HUES64 (cell line): ENCODE measurements around the gene PRAME.

Source experiments
- H3K27ac ChIP-seq: 2 replicates; pipeline ENCODE4 v1.7.0; 2013; ENCODE audit warnings: low read depth, low read length, inconsistent platforms
- H3K27me3 ChIP-seq: 2 replicates; pipeline ENCODE4 v1.6.1; 2013; ENCODE audit warnings: mild to moderate bottlenecking, low read length; ENCODE audit not compliant: insufficient read depth
- H3K36me3 ChIP-seq: 2 replicates; pipeline ENCODE4 v1.6.1; 2013; ENCODE audit warnings: mild to moderate bottlenecking, low read length; ENCODE audit not compliant: insufficient read depth
- H3K4me1 ChIP-seq: 2 replicates; pipeline ENCODE4 v1.6.1; 2013; ENCODE audit warnings: mild to moderate bottlenecking, low read length, moderate library complexity; ENCODE audit not compliant: insufficient read depth
- H3K4me3 ChIP-seq: 2 replicates; pipeline ENCODE4 v1.5.1; 2013; ENCODE audit warnings: mild to moderate bottlenecking, low read length, moderate library complexity
- H3K9ac ChIP-seq: 2 replicates; pipeline ENCODE4 v1.6.1; 2013; ENCODE audit warnings: mild to moderate bottlenecking, low read depth, low read length
- H3K9me3 ChIP-seq: 2 replicates; pipeline ENCODE4 v1.6.1; 2013; ENCODE audit warnings: low read depth, low read length; ENCODE audit not compliant: insufficient read depth
- WGBS: fragments of 150-250, 120-280 bp; methylation state at CpG from one replicate; pipeline ENCODE4 v1.1.7; 2013; ENCODE audit warnings: missing lambda C conversion rate; 5-methylcytosine and 5-hydroxymethylcytosine counted together

Gene PRAME

GRCh38 chr22:22556995-22557925, 1.8 kb downstream of the PRAME start:
- Histone ChIP-seq H3K9ac (no peak overlapping the region), H3K36me3 (no peaks in the 10 kb centered on the region), H3K4me3 (no peak overlapping the region), H3K9me3 (0 out of 2 replicates have a peak, but pooled peaks cover 12% of the 10 kb centered on the region), H3K27me3 (peaks cover 31% of the 10 kb centered on the region), H3K27ac (no peak overlapping the region), H3K4me1 (no peaks in the 10 kb centered on the region)
- 93% methylated on average over 38 of the region's 38 CpGs for WGBS

DNA sequence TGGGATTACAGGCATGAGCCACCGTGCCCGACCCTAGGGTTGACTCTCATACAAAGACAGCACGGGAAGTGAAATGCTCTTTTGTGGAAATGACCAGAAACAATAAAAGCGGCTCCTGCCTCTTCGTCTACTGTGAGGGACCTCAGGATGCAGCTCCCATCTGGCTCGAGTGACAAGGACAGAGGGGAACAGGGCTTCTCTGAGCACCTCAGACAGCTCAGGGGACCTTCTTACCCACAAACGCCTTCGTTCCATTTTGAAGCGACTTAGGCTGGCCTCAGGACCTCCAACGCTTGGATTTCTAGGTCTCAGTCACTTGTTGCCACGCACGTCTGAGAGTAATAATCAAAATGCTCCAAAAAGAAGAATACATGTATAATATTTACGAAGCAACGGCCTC, 2.5 kb downstream of the PRAME start:
- Histone ChIP-seq H3K27ac (no peak overlapping the region), H3K9ac (no peak overlapping the region), H3K27me3 (peaks cover 26% of the 10 kb centered on the region), H3K4me3 (no peak overlapping the region), H3K36me3 (no peaks in the 10 kb centered on the region), H3K4me1 (no peaks in the 10 kb centered on the region), H3K9me3 (0 out of 2 replicates have a peak, but pooled peaks cover 12% of the 10 kb centered on the region)
- WGBS, result 96% methylated on average over 14 of the region's 14 CpGs

DNA sequence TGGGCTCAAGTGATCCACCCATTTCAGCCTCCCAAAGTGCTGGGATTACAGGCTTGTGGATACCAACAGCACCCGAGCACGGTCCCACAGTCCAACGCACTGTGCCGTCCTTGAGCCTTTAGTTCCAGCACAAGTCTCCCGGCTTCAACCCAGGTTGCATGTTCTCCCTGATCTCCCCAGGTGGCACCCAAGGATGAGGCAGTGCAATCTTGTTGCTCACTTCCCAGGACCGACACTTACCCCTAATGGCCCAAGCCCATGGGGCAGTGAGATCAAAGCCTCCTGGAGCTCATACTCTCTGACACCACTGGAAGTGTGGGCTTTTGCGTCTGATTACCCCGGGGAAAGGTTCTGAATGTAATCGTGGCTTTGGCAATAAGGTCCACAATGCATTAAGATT, 3.5 kb downstream of the PRAME start:
- 93% methylated on average over 9 of the region's 9 CpGs for WGBS
- Histone ChIP-seq H3K36me3 (no peaks in the 10 kb centered on the region), H3K9ac (no peak overlapping the region), H3K4me1 (no peaks in the 10 kb centered on the region), H3K27me3 (peaks cover 34% of the 10 kb centered on the region), H3K4me3 (no peak overlapping the region), H3K9me3 (0 out of 2 replicates have a peak, but pooled peaks cover 12% of the 10 kb centered on the region), H3K27ac (no peak overlapping the region)

DNA sequence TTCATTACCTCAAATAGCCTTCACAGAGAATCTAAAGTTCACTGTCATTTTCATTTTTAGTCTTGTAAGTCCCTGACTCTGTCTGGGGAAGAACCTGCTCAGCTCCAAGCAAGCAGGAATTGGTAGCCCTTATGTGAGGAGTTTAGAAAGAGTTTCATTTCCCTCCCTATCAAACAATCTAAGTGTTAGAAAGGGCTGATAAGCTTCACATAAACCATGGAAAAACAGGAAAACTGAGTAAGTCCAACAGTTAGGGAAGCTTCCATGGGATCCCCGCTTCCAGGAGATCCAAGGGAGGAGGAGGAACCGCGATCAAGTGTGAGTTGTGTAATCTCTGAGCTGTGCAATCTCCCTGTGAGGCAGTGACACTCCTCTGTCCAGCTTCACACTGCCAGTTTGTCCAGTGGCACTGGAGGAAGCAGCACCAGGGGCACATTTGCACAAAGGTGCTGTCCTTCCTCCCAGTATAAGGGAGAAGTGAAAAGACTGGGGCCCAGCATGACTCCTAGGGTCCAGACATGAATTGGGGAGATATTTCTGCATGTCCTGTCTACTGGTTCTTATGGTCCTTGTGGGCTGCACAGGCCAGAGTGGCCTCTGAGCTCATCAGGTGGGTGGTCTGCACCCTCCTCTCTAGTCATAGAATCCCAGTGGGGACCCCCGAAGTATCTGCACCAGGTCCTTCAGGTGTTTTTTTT, 4.3 kb downstream of the PRAME start:
- 94% methylated on average over 4 of the region's 4 CpGs for WGBS
- no peak overlapping the region for H3K27ac ChIP-seq

DNA sequence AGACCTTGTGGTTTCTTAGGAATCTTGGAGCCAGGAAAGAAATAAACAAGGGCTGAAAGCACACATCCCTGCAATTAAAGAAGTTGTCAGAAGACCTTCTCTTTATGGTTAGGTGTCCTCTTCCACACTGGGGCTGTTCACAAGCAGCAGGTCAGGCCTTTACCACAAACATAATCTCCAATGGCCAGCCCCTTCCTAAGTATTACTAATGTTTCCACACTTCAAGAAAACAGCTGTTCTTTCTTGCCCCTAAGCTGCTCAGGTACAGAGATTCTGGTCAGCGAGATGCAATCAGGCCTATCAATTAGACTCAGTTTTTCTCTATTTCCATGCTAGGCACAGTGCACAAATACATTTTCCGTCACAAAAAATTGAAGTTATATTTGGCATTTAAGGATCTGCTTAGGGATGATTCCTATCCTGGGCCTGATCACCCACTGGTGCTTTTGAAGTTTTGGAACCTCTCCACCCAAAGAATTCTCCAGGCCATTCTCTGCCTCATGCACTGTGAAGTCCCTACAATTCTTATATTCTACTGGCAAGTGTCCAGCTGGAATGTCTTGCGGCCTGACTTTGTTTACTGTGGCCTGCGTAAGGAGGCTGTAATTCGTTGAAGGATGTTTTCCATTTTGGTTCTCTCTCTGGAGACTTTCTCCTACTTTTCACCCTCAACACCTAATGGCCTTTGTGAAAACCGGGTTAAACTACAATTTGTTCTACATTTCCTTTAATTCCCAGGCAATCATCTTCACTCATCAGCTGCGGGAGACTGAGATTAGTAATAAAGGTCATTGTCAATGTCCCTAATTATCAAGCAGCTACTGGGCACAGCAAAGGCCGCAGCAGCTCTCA, 5.1 kb downstream of the PRAME start:
- H3K9ac ChIP-seq, result no peak overlapping the region
- 70% methylated on average over 8 of the region's 8 CpGs for WGBS
- no peak overlapping the region for H3K27ac ChIP-seq
- peaks cover 50% of the 10 kb centered on the region for H3K27me3 ChIP-seq
- H3K36me3 ChIP-seq, result no peaks in the 10 kb centered on the region
- H3K9me3 ChIP-seq, result 0 out of 2 replicates have a peak, but pooled peaks cover 8% of the 10 kb centered on the region
- H3K4me1 ChIP-seq, result no peaks in the 10 kb centered on the region
- H3K4me3 ChIP-seq, result no peak overlapping the region

More for the DNA sequence above, 4.3 kb downstream of the PRAME start:
- 0 out of 2 replicates have a peak, but pooled peaks cover 12% of the 10 kb centered on the region for H3K9me3 ChIP-seq
- H3K9ac ChIP-seq, result no peak overlapping the region
- H3K4me3 ChIP-seq, result no peak overlapping the region
- H3K36me3 ChIP-seq, result no peaks in the 10 kb centered on the region
- H3K27me3 ChIP-seq, result peaks cover 43% of the 10 kb centered on the region
- no peaks in the 10 kb centered on the region for H3K4me1 ChIP-seq

DNA sequence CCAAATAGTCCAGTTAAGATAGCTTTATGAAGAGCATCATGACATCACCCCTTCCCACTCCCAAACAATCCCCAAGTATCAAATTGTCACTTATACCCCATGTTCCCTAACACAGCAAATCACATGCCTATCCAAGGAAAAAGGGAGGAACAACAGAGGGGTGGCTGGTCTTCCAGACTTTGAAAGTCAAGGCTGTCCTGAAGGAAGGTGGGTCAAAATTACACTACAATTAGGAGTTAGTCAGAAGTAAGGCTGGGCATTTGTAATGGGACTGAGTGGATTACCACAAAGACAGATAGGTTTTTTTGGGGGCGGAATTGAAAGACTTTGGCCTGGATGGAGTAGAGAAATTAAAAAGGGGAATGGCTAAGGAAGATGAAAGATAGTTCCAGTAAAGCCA, 5.9 kb downstream of the PRAME start:
- no peaks in the 10 kb centered on the region for H3K4me1 ChIP-seq
- peaks cover 59% of the 10 kb centered on the region for H3K27me3 ChIP-seq
- 0 out of 2 replicates have a peak, but pooled peaks cover 8% of the 10 kb centered on the region for H3K9me3 ChIP-seq
- H3K36me3 ChIP-seq, result no peaks in the 10 kb centered on the region
- 84% methylated on average over 1 of the region's 1 CpG for WGBS
- no peak overlapping the region for H3K4me3 ChIP-seq
- H3K9ac ChIP-seq, result no peak overlapping the region
- H3K27ac ChIP-seq, result no peak overlapping the region

DNA sequence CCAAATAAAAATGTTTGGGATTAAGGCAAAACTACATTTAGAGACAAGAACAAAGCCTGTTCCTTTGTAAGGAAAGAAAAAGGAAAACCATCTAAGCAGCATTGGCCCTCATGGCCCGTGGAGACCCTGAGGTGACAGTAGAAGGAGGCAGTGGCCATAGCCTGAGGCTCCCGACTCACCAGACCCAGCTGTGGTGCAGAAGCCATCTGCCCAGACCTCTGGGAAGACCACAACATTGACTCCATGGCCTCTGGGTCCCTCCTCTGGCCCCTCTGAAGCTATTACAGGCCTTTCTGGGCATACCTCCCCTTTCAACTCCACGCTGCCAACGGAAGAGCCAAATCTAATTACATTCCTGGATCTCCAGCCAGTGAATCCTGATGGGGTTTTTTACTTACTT, 6.4 kb downstream of the PRAME start:
- Histone ChIP-seq H3K27me3 (peaks cover 64% of the 10 kb centered on the region), H3K9me3 (0 out of 2 replicates have a peak, but pooled peaks cover 8% of the 10 kb centered on the region), H3K9ac (no peak overlapping the region), H3K27ac (no peak overlapping the region), H3K36me3 (no peaks in the 10 kb centered on the region), H3K4me3 (no peak overlapping the region), H3K4me1 (no peaks in the 10 kb centered on the region)
- WGBS, result 34% methylated on average over 4 of the region's 4 CpGs

- Histone ChIP-seq H3K9ac (no peak overlapping the region), H3K4me3 (no peak overlapping the region), H3K27me3 (peaks cover 77% of the 10 kb centered on the region), H3K36me3 (no peaks in the 10 kb centered on the region), H3K27ac (no peak overlapping the region), H3K4me1 (no peaks in the 10 kb centered on the region), H3K9me3 (no peaks in the 10 kb centered on the region)
- WGBS, result 86% methylated on average over 7 of the region's 8 CpGs
Measured at GRCh38 chr22:22550789-22551434, 8.2 kb downstream of the PRAME start.

GRCh38 chr22:22548910-22549309, 10.2 kb downstream of the PRAME start:
- Histone ChIP-seq H3K4me1 (no peaks in the 10 kb centered on the region), H3K9me3 (no peaks in the 10 kb centered on the region), H3K27ac (no peak overlapping the region), H3K27me3 (peaks cover 69% of the 10 kb centered on the region), H3K36me3 (no peaks in the 10 kb centered on the region), H3K9ac (no peak overlapping the region), H3K4me3 (no peak overlapping the region)
- WGBS, result 62% methylated on average over 1 of the region's 1 CpG

DNA sequence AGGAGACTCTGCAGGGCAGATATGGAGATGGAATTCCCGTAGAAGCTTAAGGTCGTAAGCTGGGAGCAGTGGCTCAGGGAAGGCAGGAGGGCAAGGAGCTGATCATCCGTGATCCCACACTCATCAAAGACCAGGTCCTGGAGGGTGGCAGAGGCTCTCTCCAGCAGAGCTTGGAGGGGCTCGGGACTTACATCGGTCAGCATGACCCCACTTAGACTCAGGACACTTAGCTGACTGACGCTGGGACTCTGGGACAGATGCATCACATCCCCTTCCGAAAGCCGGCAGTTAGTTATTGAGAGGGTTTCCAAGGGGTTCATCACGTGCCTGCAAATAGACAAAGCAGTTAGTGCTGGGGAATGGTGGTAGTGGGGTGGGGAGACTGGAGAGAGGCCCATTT, 10.7 kb downstream of the PRAME start:
- Histone ChIP-seq H3K9me3 (no peaks in the 10 kb centered on the region), H3K27me3 (peaks cover 67% of the 10 kb centered on the region), H3K36me3 (no peaks in the 10 kb centered on the region), H3K4me1 (no peaks in the 10 kb centered on the region), H3K27ac (no peak overlapping the region), H3K9ac (no peak overlapping the region), H3K4me3 (no peak overlapping the region)
- WGBS, result 77% methylated on average over 9 of the region's 9 CpGs
